Endometrial microvascular endothelial cells (primary cell): ENCODE results near the gene CD151. TPM values are rescaled to one million over a fixed set of nuclear protein-coding genes. Genes with fewer than 3 reads are reported as not detected.

Experiments used
- in situ Hi-C: cut with HindIII; loops from 2 replicates; pipeline ENCODE4 v1.10.0; 2017; ENCODE audit warnings: low sequenced_read_pairs, low pct_unique_long_range_greater_than_20kb; ENCODE audit errors: inconsistent ontology term
- total RNA-seq: library from RNA; depleted of rRNA; stranded (reverse); fragments of >200 nt; gene quantifications from one replicate; pipeline ENCODE4 v1.2.3, GENCODE V29; 2015; ENCODE audit errors: inconsistent ontology term

CD151 gene
- 706 TPM for total RNA-seq

GRCh38 chr11:832529-833113, at the start of gene CD151:
TSS of gene CD151 (plus strand) at chr11:832952. CDS start at chr11:836070, 3,118 bp downstream.
- in situ Hi-C loops: no loop called here

GRCh38 chr11:783581-784015, 49.2 kb upstream of the CD151 start:
- in situ Hi-C loops: no loop called here

GRCh38 chr11:786235-787083, 46.3 kb upstream of the CD151 start:
- in situ Hi-C loops: no loop called here

DNA sequence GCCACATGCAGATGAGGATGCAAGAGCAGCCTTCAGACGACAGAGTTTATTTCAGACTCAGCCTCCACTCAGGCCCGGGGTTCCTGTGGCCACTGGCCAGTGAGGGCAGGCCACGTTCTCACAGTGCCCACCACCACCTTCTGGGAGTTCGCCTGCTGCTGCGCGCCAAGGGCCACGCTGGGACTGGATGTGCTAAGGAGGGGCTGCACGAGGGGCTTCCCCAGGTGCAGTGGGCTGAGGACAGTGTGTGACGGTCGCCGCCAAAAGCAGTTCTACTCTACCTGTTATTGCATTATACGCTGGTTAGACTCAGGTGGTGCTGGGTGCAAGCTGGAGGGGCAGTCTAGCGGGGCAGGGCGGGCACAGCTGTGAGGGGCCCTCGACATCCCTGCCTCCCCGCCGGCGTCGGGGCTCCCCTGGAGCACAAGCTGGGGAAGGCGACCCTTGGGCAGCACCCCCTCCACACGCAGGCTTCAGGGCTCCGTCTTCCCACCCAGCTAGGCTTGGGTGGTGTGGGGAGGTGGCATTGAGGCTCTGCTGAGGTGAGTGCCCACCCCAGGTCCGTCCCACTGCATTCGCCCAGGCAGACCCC, 45.6 kb upstream of the CD151 start:
- in situ Hi-C loops: no loop called here

- in situ Hi-C loops: no loop called here
These were observed 44.6 kb upstream of the CD151 start for GRCh38 chr11:788009-788640.

GRCh38 chr11:788953-789940, 43.5 kb upstream of the CD151 start:
- in situ Hi-C loops: no loop called here

DNA sequence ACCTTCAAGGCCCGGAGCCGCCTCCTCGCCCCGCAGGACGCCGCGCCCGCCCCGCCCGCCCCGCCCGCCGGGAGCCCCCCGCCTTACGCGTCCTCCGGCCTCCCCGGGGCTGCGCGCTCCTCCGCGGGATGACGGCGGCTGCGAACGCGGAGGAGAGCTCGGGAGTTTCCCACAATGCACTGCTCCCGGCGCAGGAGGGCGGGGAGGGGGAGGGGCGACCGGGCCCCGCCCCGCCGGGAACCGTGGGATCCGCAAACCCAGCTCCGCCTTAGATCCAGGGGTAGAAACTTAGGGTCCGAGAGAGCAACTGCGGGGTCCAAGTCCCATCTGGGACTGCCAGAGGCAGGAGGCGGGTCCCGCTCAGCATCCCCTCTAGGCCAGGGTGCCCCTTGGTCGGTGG, 42.8 kb upstream of the CD151 start, which contains the start of gene CEND1:
TSS of gene CEND1 (minus strand) at position 148 of the 400 bp plus-strand sequence. CDS start 1,514 bp downstream, outside the sequence.
- in situ Hi-C loops: no loop called here

GRCh38 chr11:790721-791564, 41.8 kb upstream of the CD151 start:
- in situ Hi-C loops: no loop called here

DNA sequence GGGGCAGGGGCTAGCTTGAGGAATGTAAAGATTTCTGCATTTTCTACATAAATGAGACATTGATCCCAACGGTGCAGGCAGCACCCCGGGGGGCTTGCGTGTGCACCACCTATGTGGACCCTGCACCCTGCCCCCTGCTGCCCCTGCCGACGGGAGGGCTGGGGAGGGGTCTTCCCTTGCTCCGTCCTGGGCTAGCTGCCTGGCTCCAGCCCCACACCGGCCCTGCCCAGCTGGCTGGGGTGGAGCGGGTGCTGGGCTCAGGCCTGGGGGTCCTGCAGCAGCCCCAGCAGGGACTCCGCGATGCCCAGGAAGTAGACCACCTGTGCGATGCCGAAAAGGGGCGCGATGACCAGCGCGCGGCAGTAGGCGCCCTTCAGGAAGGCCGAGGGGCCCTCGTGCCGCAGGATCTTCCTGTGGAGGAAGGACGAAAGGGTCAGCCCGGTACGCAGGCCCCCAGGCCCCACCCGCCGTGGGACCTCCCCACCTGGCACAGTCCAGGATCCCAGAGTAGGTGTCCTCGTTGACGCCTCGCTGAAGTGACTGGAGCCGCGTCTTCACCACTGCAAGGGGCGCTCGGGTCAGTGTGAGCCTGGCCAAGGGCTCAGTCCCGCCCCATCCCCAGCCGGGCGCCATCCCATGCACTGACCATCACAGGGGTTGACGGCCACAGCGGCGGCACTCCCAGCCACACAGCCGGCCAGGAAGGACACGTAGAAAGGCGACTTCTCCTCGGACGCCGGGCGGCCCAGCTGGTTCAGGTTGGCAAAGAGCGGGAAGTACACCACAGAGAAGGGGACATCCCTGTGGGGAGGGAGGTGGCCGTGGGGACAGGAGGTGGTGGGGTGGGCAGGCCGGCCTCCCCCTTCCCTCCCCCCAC, 40.9 kb upstream of the CD151 start:
- in situ Hi-C loops: no loop called here

GRCh38 chr11:792535-792821, 40.3 kb upstream of the CD151 start:
- in situ Hi-C loops: no loop called here

- in situ Hi-C loops: no loop called here
These were observed 39.9 kb upstream of the CD151 start for GRCh38 chr11:792873-793272.

DNA sequence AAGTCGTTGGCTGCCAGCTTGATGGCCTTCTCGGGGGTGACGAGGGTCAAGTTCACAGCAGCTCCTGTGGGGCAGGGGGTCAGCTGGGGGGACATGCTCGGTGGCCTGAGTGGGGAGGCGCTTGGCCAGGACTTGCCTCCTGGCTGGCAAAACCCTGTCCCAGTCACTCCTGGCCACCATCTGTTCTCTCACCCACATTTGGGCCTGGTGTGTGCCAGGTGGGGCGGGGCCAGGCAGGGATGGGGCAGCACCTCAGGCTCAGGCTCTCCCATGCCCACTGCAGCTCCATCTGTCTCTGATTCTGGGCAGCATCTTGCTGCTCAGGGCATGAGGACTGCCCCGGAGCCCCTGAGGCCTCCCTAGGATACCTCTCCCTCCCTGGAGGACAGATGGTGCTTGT, 39.2 kb upstream of the CD151 start:
- in situ Hi-C loops: no loop called here

DNA sequence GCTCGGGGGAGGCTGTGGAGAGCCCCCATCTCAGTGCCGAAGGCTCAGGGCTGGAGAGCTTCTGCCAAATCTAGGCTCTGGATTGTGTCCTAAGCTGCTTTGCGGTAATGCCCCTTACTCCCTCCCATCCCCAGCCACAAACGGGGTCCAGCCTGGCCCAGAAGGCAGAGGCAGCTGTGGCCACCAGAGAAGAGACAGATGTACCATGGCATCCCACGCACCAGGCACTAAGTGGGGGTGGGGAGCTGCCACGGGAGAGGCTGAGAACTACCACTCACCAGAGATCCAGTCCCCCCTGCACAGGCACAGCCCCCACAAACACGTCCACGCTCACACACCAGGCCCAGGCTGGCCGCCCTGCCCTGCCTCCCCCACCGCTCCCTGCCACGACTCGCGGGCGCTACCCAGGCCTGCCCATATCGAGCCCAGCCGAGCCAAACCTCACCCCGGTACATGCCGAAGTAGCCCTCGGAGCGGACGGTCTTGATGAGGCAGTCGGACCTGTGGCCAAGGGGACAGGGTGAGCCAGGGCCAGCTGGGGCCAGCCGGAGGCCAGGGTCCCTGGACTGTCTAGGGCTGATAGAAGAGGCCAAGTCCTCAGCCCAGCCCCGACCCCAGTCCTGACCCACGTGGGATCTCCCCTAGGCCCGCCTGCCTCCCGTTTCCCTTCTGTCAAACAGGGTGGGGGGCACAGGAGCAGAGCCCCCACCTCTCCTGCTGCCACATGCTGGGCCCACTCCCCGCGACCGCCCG, 38.6 kb upstream of the CD151 start:
- in situ Hi-C loops: no loop called here

DNA sequence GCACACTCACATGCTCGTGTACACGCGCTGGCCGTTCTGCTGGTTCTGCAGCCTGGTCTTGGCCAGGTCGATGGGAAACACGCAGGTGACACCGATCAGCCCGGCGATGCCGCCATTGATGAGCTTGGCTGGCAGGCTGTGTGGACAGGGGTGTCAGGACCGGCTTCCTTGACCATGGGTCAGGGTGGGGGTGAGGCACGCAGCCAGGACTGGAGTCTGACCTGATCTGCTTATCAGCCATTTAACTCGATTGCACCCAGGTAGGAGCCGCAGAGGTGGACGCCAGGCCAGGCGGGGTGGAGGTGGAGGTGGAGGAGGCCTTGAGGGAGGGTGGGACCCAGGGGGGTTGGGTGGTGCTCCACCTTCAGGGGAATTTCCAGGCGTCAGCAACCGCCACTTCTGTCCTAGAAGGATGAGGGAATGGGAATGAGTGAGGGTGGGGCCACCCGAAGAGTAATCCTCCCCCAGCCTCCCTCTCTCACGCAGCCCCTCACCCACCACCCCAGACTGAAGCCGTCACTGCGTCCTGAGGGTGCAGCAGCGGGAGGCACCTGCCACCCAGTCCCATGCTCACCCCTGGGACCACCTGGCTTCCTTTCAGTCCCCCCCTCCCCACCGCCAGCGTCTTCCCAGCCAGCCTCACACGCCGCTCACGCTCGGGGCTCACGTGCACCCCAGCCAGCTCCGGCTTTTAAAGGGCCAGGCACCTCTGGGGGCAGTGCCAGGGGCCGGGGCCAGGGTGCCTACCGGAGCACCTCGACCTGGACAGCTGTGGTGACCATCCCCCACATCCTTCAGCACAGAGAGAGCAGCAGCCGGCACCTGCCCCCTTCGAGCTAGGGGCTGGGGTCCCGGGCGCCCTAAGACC, 37.8 kb upstream of the CD151 start:
- in situ Hi-C loops: no loop called here
